Prostate gland (tissue), 2 donors: ENCODE data around the gene PLA2G4C. TPM values are rescaled to one million over a fixed set of nuclear protein-coding genes. Genes with fewer than 3 reads are reported as not detected.

ENCODE experiments used
- DNase-seq: peaks from one replicate; pipeline ENCODE4 v3.0.0-alpha.2; 2019; ENCODE audit warnings: low spot score
- H3K27ac ChIP-seq, 2 donors: fragments of 200-600 bp; sonication (generic); 2 replicates each; pipeline ENCODE4 v1.5.1; 2017 to 2019
- H3K27me3 ChIP-seq: fragments of 200-600 bp; sonication (generic); replicated peaks from 2 replicates; pipeline ENCODE4 v1.5.1; 2019; ENCODE audit not compliant: insufficient read depth
- H3K36me3 ChIP-seq, 2 donors: fragments of 200-600 bp; sonication (generic); 1 replicate in 1 of 2; 2 replicates in 1 of 2; pipeline versions ENCODE4 v1.5.1 to v1.8.1; 2017 to 2019
- H3K4me1 ChIP-seq: fragments of 200-600 bp; sonication (generic); replicated peaks from 2 replicates; pipeline ENCODE4 v1.5.1; 2019
- H3K4me3 ChIP-seq, 2 donors: fragments of 200-600 bp; sonication (generic); 2 replicates each; pipeline ENCODE4 v1.5.1; 2017 to 2019
- H3K9me3 ChIP-seq: fragments of 200-600 bp; sonication (generic); 2 replicates; pipeline ENCODE4 v1.5.1; 2017
- POLR2A ChIP-seq: fragments of 450-650 bp; IDR thresholded peaks from one replicate; pipeline ENCODE4 v1.6.1; 2016; ENCODE audit warnings: antibody characterized with exemption, mild to moderate bottlenecking
- POLR2AphosphoS5 ChIP-seq: sonication (generic); formaldehyde crosslinking; IDR thresholded peaks from one replicate; pipeline ENCODE4 v1.6.1; 2017; ENCODE audit warnings: antibody characterized with exemption
- WGBS: methylation state at CpG from one replicate; pipeline ENCODE4 v1.1.5; 2018; 5-methylcytosine and 5-hydroxymethylcytosine counted together
- intact Hi-C: fragments of 100-400 bp; cut with DNase I; formaldehyde crosslinking; loops from one replicate; pipeline ENCODE4 v1.14.2; 2022
- total RNA-seq, 2 donors: library from RNA; depleted of rRNA; stranded (reverse); fragments of >200 nt; gene quantifications; one replicate each; pipeline ENCODE4 v1.1.0, GENCODE V29; 2016
- TF ChIP-seq, protein P1 (sequence below), 4 experiments: fragments of 200-600 bp in 2 of 4; fragments of 450-650 bp in 2 of 4; sonication (generic) in 2 of 4; IDR thresholded peaks; 1 replicate in 3 of 4; 2 replicates in 1 of 4; pipeline ENCODE4 v1.5.1; 2016 to 2019; ENCODE audit warnings: antibody characterized with exemption in 4 of 4, mild to moderate bottlenecking in 2 of 4, moderate library complexity in 2 of 4

PLA2G4C gene
- total RNA-seq, 2 donors from 2014 or later = 11.0 to 27.3 TPM

GRCh38 chr19:48023518-48023917 lies 87.1 kb downstream of the PLA2G4C start:
- peaks cover 1% of the 10 kb centered on the region for H3K27me3 ChIP-seq
- intact Hi-C loops = no loop called here
- 94% methylated on average over 3 of the region's 3 CpGs for WGBS
- TF ChIP-seq, protein P1, sequence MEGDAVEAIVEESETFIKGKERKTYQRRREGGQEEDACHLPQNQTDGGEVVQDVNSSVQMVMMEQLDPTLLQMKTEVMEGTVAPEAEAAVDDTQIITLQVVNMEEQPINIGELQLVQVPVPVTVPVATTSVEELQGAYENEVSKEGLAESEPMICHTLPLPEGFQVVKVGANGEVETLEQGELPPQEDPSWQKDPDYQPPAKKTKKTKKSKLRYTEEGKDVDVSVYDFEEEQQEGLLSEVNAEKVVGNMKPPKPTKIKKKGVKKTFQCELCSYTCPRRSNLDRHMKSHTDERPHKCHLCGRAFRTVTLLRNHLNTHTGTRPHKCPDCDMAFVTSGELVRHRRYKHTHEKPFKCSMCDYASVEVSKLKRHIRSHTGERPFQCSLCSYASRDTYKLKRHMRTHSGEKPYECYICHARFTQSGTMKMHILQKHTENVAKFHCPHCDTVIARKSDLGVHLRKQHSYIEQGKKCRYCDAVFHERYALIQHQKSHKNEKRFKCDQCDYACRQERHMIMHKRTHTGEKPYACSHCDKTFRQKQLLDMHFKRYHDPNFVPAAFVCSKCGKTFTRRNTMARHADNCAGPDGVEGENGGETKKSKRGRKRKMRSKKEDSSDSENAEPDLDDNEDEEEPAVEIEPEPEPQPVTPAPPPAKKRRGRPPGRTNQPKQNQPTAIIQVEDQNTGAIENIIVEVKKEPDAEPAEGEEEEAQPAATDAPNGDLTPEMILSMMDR (IDR thresholded peaks at IDR 0.05) = no peak
- TF ChIP-seq POLR2A (no peak), POLR2AphosphoS5 (no peak)
- no peaks in the 10 kb centered on the region for H3K4me1 ChIP-seq
- no peaks in the 10 kb centered on the region for H3K9me3 ChIP-seq
- DNase-seq = no peak
- no peak overlapping the region for H3K27ac ChIP-seq
- H3K36me3 ChIP-seq = no peaks in the 10 kb centered on the region
- no peak overlapping the region for H3K4me3 ChIP-seq

GRCh38 chr19:48023011-48023410 lies 87.6 kb downstream of the PLA2G4C start:
- Histone ChIP-seq H3K27ac (no peak overlapping the region), H3K36me3 (no peaks in the 10 kb centered on the region), H3K27me3 (peaks cover 1% of the 10 kb centered on the region), H3K4me3 (no peak overlapping the region), H3K4me1 (no peaks in the 10 kb centered on the region), H3K9me3 (no peaks in the 10 kb centered on the region)
- WGBS = 76% methylated on average over 2 of the region's 2 CpGs
- DNase-seq = no peak
- intact Hi-C loops = no loop called here
- no peak for TF ChIP-seq POLR2AphosphoS5
- TF ChIP-seq, protein P1 (IDR thresholded peaks at IDR 0.05) = no peak

DNA sequence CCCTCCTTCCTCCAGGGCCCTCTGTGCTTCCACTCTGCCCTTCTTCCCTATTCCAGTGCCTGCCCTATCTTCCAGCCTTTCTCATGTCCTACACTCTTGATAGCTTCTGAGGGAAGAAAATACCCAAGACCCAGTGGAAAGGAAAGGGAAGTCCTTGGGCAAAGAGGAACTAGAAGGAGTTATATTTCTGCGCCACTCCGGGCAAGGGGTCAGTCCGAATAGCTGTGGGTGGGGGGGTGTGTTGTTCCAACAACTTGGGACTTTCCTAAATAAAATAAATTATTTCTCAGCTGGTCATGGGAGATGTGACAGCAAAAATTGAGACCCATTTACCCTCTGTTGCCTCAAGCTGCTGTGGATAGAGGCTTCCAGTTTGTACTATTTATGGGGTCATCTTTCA lies 89.9 kb downstream of the PLA2G4C start:
- Histone ChIP-seq H3K27me3 (peaks cover 1% of the 10 kb centered on the region), H3K9me3 (no peaks in the 10 kb centered on the region), H3K4me1 (no peaks in the 10 kb centered on the region), H3K4me3 (no peak overlapping the region), H3K27ac (no peak overlapping the region), H3K36me3 (no peaks in the 10 kb centered on the region)
- TF ChIP-seq, protein P1 (IDR thresholded peaks at IDR 0.05) = no peak
- TF ChIP-seq POLR2AphosphoS5 (no peak), POLR2A (no peak)
- no peak for DNase-seq
- WGBS = 87% methylated on average over 3 of the region's 3 CpGs
- intact Hi-C loops = no loop called here

DNA sequence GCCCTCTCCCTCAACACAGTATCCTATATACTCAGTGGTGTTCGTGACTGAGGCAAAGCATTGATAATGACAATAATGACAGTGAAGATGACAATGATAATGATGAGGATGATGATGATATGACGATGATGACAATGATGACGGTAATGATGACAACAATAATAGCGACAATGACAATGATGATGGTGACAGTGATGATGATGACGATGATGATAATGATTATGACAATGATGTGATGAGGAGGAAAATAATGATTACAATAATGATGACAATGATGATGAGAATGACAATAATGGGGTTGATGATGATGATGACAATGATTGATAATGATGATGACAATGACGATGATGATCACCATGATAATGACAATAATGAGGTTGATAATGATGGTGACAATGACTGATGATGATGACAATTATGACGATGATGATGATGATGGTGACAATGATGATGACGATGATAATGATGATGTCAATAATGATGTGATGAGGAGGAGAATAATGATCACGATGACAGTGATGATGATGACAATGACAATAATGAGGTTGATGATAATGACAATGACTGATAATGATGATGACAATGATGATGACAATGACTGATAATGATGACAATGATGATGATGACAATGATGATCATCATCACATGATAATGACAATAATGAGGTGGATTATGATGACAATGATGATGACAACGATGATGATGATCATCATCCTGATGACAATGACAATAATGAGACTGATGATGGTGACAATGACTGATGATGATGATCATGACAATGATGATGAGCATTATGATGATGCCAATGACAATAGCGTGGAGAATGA lies 99.5 kb downstream of the PLA2G4C start:
- no peaks in the 10 kb centered on the region for H3K27me3 ChIP-seq
- H3K4me1 ChIP-seq = no peaks in the 10 kb centered on the region
- DNase-seq = no peak
- TF ChIP-seq, protein P1 (IDR thresholded peaks at IDR 0.05) = no peak
- TF ChIP-seq POLR2AphosphoS5 (no peak), POLR2A (no peak)
- H3K4me3 ChIP-seq = no peak overlapping the region
- no peaks in the 10 kb centered on the region for H3K9me3 ChIP-seq
- WGBS = 85% methylated on average over 11 of the region's 11 CpGs
- intact Hi-C loops = no loop called here
- H3K36me3 ChIP-seq = no peaks in the 10 kb centered on the region
- no peak overlapping the region for H3K27ac ChIP-seq

DNA sequence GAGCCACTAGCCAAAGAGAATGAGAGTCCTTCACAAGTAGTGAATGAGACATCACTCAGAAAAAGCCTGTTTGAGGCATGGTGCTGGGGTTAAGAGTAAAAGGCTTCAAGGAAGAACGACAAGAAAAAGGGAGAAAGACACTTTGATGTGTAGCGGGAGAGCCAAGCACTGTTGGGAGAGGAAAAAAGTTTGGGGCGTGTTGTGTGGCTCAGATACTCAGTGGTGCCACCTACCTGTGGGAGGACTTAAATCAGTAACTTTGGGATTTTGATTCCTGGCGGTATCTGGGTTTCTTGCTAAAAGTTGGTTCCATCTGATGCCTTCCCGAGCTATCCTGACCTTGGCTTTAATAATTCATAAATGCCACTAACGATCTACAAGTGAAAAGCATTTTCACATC lies 103.9 kb downstream of the PLA2G4C start:
- H3K4me3 ChIP-seq = no peak overlapping the region
- TF ChIP-seq POLR2AphosphoS5 (no peak), POLR2A (no peak)
- TF ChIP-seq, protein P1 (IDR thresholded peaks at IDR 0.05) = no peak
- no peaks in the 10 kb centered on the region for H3K36me3 ChIP-seq
- no peaks in the 10 kb centered on the region for H3K27me3 ChIP-seq
- no peak for DNase-seq
- no peaks in the 10 kb centered on the region for H3K9me3 ChIP-seq
- no peaks in the 10 kb centered on the region for H3K4me1 ChIP-seq
- H3K27ac ChIP-seq = no peak overlapping the region
- 89% methylated on average over 6 of the region's 6 CpGs for WGBS
- intact Hi-C loops = no loop called here
